Inferior parietal cortex (tissue), 1 donor: Measurements from ENCODE around the gene FLVCR1.

Source experiments
- DNase-seq: peaks from one replicate; pipeline ENCODE4 v3.0.0-alpha.2; 2016; ENCODE audit errors: extremely low spot score

Gene FLVCR1

DNA sequence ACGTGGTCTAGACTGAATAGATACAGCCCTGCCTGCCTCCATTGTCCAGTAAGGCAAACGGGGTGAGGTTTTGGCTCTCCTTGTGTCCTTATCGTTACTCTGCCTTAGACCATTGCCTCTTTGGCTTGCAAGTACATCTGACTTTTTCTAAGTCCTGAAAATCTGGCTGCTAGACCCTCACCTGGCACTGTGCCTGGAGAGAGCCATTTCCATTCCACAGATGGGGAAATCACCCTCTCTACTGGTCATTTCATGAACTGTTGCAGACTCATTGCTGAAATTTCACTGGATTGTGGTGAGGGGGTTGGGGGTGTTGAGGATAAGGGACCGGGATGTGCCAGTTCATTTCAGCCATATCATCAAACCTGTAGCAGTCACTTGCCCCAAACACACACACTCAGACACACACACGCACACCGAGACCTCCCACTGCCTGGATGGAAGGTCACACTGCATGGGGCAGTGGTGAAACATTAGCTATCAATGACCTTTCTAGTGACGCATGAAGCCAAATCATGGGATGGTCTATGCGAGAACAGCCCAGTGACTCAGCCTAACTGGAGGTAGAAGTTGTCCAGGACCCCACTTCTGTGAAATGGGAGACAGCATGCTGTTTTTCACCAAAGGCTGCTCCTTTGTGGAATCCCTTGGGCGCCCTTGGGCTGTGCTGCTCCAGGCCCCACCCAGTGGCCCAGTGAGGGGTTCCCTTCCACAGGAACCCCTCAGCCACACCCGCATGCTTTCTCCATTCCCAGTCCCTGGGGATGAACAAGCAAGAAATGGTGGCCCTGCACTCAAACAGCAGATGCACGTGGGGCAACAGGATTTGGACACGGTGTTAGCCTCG, 57.4 kb downstream of the FLVCR1 start:
- no peak for DNase-seq

DNA sequence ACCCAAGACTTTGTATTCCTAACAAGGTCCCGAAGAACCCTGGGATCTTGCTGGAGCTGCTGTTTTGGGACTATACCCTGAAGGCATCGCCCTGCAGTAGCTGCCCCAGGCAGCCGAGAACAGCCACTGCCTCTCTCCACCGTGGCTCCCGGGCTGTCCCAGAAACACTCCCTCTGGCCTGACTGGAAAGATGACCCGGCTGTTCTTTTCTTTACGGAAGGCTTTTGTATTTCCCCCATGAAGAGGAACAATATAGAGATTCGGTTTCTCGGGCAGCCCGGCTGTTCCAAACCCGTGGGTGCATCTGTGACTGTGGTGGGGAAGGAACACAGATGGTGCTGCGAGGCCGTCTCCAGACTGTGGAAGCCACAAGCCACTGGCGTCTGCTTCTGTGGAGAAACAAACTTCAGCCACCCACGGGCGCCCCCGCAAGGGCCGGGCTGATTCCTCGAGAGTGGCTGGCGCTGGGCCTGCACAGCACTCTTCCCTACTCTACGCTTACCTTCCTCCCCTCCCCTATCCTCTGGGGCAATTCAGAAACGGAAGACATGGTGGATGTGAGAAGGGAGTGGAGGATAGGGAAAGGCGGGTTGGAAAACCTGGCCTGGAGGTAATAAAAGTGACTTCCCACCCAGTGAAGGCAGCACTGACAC, 58.5 kb downstream of the FLVCR1 start:
- peak; percentile 49 for DNase-seq

DNA sequence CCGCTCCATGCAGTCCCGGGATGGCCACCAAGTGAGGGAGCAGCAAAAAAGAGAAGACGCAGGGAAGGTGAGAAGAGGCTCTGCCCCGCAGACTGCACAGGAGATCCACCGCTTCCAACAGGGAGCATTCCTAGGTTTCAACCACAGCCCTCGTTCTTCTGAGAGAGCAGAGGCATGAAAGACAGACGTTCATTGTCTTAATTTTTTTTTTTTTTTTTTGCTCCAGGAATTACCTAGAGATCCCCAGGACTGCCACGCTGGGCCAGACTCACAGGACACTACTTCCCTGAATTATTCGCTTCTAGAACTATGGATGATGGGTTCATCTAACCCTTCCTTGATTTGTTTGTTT, 59.0 kb downstream of the FLVCR1 start:
- DNase-seq = no peak

DNA sequence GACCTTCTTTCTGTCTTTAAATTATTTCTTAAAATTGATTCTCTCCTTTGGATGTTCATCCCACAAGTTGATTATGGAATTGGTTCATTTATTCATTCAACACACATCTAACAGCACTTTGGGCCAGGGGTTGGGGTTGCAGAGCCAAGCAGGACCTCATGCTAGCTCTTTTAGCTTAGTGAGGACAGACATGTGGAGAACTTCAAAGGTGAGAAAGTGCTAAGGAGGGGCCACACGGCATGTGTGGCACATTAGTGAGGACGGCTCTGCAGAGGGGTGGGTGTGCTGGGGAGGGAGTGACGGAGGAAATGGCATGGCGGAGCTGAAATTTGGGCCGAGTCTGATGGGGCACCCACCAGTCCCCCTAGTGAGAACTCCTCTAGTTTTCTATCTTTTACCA, 59.8 kb downstream of the FLVCR1 start:
- no peak for DNase-seq

DNA sequence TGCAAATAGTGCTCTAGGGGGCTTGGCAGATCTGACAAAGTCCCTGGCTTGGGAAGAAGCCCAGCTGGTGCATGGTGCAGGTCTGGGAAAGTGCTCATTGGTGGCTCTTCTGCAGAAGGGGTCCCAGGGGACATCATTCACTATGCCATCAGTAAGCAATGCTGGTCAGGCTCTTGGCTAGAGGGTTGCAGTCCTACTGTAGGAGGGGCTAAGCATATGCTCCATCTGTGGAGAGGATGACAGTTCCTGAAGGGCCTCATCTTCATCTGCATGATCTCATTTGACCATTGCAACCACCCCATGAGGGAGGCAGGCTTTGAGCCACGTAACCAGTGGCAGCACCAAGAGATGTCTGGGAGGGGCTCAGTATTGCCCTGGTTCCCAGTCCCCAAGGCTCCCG, 60.7 kb downstream of the FLVCR1 start:
- DNase-seq = no peak

DNA sequence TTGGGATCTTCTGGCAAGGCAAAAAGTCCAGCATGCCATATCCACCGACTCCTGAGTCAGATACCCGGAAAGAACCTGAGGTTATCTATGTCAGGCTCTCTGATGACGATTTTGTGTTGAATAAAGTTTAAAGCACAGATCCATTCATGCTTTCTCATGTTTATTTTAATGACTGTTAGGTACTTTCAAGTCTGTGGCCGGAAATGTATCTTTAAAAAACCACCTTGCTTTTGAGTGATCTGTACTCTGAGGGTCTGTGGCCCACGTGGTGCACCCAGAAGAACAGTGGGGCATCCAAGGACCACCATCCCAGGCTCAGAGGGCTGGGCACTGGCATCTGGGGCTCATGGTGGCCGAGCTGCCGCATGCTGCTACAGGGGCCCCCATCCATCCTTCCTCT, 62.2 kb downstream of the FLVCR1 start:
- DNase-seq = no peak

DNA sequence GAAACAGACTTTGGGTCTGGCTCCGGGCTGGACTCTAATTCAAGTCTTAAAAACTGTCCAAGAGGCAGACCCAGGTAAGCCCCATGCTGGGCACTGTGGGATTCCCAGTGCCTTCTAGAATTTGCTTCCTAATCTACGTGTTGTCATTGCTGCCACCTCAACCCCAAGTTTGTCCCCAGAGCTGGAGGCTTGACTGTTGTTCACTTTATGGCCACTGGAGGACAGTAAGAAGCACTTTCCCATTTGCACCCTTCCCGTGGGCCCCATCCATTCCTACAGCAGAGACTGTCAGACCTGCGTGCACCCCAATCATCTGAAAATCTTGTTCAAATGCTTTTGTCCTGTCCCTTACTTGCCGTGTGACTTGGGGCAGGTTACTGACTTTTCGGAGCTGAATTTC, 62.8 kb downstream of the FLVCR1 start:
- no peak for DNase-seq

DNA sequence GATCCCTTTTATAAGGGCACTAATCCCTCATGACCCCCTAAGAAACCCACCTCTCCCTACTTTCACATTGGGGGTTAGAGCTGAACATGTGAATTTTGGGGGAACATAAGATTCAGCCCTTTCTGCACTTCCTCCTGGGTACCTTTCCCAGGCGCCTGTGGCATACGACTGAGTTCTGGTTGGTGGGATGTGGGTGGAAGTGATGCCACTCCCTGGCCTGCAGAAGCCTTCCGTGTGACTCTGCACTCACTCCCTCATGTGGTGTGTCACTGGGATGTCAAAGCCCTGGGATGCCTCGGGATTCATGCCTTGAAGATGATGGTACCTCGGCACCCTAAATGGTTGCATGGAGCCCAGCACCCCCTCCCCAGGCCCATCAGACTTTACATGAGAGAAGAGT, 63.9 kb downstream of the FLVCR1 start:
- no peak for DNase-seq

DNA sequence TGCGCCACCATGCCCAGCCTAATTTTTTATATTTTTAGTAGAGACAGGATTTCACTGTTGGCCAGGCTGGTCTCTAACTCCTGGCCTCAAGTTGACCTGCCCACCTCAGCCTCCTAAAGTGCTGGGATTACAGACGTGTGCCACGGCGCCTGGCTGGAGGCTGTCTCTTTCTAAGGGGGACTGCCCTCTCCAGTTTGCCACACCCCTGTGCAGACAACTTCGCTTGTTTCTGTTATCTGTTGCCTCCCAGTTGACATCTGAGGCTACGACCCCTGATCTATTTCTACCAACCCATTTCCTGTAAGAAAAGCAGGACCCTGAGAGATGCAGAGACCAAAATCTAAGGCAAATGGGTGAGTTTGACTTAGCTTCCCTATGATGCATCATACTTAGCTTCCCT, 68.3 kb downstream of the FLVCR1 start:
- DNase-seq = no peak

DNA sequence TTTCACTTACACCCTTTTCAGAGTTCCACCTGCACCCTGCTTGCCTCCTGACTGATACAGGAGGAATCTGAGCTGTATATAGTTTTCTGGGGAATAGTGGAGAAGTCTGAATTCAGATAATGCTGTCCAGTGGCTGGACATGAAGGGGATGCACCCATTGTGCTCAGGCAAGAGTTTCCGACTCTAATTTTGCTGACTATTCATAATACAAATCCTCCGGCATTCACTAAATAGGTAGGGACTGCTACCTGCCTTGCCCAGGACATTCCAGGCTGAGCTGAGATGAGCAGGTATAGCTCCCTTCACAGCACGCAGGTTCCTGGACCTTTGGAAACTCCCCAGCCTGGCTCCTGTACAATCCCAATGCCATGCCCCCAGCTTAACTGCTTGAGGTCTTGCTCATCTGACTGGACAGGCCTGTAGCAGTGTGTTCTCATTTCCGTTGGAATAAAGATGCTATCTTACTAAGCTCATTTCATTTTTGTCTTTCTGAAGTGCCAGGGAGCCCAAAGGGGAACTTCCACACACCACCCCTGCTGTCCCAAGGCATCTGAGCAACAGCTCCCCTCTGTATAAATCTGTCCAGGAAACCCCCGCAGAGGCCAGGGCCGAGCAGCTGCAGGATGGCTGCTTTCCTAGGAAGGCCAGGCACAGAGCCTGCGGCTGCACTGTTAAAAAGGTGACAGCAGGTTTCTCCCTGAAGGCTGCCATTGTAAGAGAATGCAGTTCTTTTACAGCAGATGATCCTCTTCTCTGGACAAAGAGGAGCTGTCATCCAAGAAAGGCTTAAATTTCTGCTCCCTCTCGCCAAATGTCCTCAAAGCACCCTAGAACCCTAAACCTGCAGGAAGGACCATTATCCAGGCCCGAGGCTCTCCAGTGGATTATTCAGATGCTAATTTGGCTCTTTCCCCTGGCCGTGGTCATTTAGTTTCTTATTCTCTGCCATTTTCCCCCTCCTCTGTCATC, 70.5 kb downstream of the FLVCR1 start:
- DNase-seq = no peak

DNA sequence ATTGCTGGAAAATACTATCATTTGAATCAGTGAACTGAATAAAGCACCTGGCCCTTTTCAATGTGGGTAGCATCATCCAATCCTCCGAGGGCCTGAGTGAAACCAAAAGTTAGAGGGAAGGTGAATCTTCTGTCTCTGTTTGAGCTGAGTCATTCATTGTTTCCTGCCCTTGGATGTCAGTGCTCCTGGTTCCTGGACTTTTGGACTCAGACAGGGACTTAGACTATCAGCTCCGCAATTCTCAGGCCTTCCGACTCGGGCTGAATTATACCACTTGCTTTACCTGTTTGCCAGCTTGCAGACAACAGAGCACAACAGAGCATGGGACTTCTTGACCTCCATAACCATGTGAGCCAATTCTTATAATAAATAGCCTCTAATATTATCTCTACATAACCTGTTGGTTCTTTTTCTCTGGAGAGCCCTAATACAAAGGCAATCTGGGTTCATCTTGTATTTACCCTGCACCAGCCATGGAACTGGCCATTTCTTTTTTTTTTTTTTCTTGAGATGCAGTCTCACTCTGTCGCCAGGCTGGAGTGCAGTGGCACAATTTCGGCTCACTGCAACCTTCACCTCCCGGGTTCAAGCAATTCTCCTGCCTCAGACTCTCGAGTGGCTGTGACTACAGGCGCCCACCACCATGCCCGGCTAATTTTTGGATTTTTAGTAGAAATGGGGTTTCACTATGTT, 73.1 kb downstream of the FLVCR1 start:
- DNase-seq = no peak

DNA sequence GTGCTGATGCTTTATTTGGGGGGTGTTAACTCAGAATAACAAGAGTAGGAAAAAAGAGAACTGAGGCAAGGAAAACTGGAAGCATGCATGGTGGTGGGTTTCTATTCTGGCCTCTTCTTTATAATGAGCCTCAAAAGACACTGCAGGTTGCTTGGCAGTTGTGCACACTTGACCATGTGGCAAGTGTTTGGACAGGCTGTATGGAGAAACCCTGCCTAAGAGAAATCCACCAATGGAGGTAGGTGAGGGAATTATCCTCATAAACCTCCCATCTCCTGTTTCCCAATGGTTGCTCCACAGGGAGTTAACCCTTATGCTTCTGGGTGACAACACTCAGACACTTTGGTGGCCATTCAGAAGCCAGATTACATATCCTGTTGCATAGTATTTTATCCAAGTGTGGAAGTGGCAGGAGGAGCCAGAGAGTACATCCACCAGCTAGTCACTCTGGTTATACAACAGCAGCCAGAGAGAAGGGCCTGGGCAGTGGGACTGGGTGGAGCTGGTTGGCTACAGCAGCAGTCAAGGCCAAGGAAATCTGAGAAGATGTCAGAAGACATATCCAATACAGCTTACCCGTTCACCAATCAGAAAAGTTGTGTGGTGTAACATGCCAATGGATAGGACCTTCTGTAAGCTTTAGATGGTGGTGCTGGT, 75.9 kb downstream of the FLVCR1 start:
- no peak for DNase-seq

DNA sequence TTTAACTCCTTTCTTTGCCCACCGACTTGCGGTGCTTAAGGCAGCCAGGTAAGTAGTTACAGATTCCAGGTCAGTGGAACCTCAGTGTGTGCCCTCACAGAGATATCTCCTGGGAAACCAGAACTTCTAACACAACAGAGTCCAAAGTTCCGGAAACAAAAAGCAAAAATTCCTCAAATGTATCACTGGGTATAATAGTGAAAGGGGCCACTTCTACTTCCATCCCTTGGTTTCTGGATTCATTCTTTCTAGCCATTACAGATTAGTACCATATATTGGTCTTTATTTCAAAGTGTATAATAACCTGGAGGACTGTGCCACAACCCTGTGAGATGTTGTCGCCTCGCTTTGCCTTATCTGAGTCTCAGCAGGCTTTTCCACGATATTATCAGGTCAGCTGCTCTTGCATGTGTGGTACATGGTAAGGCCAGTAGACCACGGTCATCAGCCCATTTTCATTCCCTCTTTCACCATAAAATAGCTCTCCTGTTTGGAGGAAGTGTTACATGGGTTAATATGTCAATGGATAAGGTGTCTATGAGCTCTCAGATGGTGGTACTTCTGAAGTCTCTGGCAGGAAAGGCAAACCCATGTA, 77.4 kb downstream of the FLVCR1 start:
- DNase-seq = no peak

DNA sequence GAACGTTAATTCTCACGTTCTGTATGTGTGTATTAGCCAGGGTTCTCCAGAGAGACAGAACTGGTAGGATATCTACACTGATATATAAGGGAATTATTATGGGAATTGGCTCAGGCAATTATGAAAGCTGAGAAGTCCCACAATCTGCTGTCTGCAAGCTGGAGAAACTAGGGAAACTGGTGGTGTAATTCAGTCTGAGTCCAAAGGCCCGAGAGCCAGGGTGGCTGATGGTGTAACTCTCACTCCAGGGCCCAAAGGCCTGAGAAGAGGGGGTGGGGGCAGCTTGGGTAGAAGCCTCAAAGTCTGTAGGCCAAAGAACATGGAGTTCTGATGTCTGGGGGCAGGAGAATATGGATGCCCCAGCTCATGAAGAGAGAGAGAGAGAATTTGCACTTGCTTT, 79.0 kb downstream of the FLVCR1 start:
- DNase-seq = no peak

DNA sequence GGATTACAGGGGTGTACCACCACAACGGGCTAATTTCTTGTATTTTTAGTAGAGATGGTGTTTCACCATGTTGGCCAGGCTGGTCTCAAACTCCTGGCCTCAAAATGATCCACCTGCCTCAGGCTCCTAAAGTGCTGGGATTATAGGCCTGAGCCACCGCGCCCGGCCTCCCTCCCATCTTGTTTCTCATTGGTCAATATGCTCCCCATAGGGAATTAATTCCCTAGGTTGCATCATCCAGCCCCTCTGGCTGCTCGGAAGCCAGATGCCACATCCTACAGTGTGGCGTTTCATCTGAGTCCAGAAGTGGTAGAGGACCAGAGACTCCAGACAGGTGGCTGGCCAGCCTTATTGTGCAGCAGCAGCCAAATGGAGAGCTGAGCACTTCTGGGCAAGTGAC, 80.8 kb downstream of the FLVCR1 start:
- no peak for DNase-seq

DNA sequence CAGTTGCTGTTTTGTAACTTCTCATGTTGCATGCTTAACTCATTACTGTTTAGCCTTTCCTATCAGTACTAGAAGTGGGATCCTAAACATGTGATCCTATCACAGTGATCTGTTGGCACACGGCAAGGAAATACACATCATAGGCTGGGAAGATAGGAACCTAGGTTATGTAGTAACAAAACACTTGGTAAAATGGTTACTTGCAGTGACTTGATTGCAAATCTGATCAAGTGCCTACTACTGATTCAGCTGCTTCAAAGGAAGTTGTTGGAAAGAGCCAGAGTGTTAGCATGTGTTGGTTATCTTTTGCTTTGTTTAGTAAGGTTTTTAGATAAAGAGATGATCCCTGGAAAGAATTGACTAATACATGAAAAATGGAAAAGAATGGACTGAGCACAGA, 83.4 kb downstream of the FLVCR1 start:
- DNase-seq = no peak

DNA sequence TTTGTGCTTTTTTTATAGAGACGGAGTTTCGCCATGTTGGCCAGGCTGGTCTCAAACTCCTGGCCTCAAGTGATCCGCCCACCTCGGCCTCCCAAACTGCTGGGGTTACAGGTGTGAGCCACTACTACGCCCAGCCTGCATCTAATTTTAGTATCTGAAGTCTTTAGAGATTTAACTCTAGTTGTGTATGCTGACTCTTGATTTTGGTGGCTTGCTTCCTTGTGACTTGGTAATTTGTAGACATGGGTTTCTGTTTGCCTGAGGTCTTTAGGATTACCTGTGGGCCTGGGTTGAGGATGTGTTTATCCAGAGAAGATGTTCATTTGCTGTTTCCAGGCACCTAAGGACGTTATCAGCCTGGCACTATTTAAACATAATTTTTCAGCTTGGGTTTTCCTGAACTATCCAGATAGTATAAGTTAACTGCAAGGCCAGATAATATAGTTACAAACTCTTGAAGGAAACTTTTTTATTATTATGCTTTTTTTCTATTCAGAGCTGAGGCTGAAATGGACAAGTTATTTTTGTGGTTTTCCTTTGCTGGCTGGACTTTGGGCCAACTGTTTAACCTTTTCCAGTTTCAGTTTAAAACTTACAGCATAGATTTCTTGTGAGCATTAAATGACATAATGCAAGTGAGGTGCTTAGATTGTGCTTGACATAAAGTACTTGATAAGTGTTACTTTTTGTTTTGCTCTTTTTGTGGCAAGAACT, 84.8 kb downstream of the FLVCR1 start:
- no peak for DNase-seq

DNA sequence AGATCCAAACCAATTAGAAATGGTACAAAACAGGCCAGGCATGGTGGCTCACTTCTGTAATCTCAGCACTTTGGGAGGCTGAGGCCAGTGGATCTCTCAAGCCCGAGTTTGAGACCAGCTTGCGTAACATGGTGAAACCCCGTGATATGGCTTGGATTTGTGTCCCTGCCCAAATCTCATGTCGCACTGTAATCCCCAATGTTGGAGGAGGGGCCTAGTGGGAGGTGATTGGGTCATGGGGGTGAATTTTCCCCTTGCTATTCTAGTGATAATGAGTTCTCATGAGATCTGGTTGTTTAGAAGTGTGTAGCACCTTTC, 85.3 kb downstream of the FLVCR1 start:
- no peak for DNase-seq

DNA sequence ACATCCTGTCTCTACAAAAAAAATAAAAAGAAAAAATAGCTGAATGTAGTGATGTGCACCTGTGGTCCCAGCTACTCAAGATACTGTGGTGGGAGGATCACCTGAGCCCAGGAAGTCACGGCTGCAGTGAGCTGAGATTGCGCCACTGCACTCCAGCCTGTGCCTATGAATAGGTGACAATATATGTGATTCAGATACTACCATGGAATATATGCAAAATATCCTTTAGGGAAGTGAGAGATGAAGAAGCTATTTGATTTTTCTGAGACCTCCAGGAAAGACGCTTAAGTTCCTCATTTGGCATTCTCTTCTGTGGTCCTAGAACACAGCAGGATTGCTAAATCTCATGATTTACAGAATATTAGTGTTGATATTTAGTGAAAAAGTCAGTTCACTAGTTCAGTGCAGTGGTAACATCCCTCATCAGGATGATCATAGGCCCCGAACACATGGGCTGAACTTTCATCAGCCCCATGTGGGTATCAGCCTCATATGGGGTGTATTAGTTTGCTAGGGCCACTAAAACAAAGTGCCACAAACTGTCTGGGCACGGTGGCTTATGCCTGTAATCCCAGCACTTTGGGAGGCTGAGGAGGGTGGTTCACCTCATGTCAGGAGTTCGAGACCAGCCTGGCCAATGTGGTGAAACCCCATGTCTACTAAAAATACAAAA, 86.3 kb downstream of the FLVCR1 start:
- DNase-seq = no peak

DNA sequence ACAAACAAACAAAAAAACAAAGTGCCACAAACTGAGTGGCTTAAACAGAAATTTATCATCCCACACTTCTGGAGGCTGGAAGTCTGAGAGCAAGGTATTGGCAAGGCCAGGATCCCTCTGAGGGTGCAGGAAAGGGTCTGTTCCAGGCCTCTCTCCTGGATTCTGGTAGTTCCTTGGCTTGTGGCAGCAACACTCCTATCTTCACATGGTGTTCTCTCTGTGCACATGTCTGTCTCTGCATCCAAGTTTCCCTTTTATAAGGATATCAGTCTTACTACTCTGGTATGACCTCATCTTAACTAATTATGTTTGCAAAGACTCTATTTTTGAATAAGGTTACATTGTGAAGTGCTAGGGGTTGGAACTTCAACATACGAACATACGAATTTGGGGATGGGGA, 87.0 kb downstream of the FLVCR1 start:
- DNase-seq = no peak
